ENCODE results near the gene CNFN. TPM values are rescaled to one million over a fixed set of nuclear protein-coding genes. Genes with fewer than 3 reads are reported as not detected.

CNFN gene
- polyA plus RNA-seq, 3 donors from 2014 or later: 3.3 to 7.1 TPM; not detected in 1

- Mint-ChIP-seq H3K27me3 (ENCODE audit: low read depth in 3 of 3) (no peaks in the 10 kb centered on the region), H3K36me3 (peaks cover 0 to 27% (median 16%) of the 10 kb centered on the region in 3 donors), H3K27ac (peak overlapping the region in 1 of 6 donors; percentile 44), H3K4me1 (no peaks in the 10 kb centered on the region), H3K4me3 (no peak overlapping the region), H3K9me3 (no peaks in the 10 kb centered on the region)
- no peak for DNase-seq
Measured at GRCh38 chr19:42362891-42363440, 27.1 kb downstream of the CNFN start.

- Mint-ChIP-seq H3K36me3 (peaks cover 0 to 23% (median 19%) of the 10 kb centered on the region in 3 donors), H3K9me3 (no peaks in the 10 kb centered on the region), H3K4me3 (no peak overlapping the region), H3K27me3 (ENCODE audit: low read depth in 3 of 3) (no peaks in the 10 kb centered on the region), H3K27ac (no peak overlapping the region), H3K4me1 (no peaks in the 10 kb centered on the region)
- DNase-seq: no peak
Measured at GRCh38 chr19:42362342-42362741, 27.8 kb downstream of the CNFN start.

- H3K36me3 Mint-ChIP-seq: peaks cover 0 to 23% (median 19%) of the 10 kb centered on the region in 3 donors
- DNase-seq: no peak
- H3K4me3 Mint-ChIP-seq: no peak overlapping the region
- no peak overlapping the region for H3K27ac Mint-ChIP-seq
- H3K4me1 Mint-ChIP-seq: no peaks in the 10 kb centered on the region
- H3K27me3 Mint-ChIP-seq (ENCODE audit: low read depth in 3 of 3): no peaks in the 10 kb centered on the region
- no peaks in the 10 kb centered on the region for H3K9me3 Mint-ChIP-seq
Measured at GRCh38 chr19:42361545-42361910, 28.6 kb downstream of the CNFN start.

GRCh38 chr19:42360787-42361544 is 29.1 kb downstream of the CNFN start:
- H3K4me1 Mint-ChIP-seq: no peaks in the 10 kb centered on the region
- H3K36me3 Mint-ChIP-seq: peaks cover 0 to 23% (median 19%) of the 10 kb centered on the region in 3 donors
- H3K9me3 Mint-ChIP-seq: no peaks in the 10 kb centered on the region
- DNase-seq: no peak
- no peaks in the 10 kb centered on the region for H3K27me3 Mint-ChIP-seq (ENCODE audit: low read depth in 3 of 3)
- no peak overlapping the region for H3K4me3 Mint-ChIP-seq
- H3K27ac Mint-ChIP-seq: no peak overlapping the region

- Mint-ChIP-seq H3K9me3 (no peaks in the 10 kb centered on the region), H3K4me1 (peaks cover 0 to 1% of the 10 kb centered on the region in 2 donors), H3K27ac (no peak overlapping the region), H3K27me3 (ENCODE audit: low read depth in 3 of 3) (peaks cover 0 to 1% (median 0%) of the 10 kb centered on the region in 3 donors), H3K36me3 (peaks cover 0 to 12% (median 9%) of the 10 kb centered on the region in 3 donors), H3K4me3 (no peak overlapping the region)
- no peak for DNase-seq
Measured at GRCh38 chr19:42357290-42357689, 32.8 kb downstream of the CNFN start.

GRCh38 chr19:42356686-42357085 is 33.4 kb downstream of the CNFN start:
- peaks cover 4 to 15% (median 14%) of the 10 kb centered on the region in 3 donors for H3K36me3 Mint-ChIP-seq
- H3K27me3 Mint-ChIP-seq (ENCODE audit: low read depth in 3 of 3): peaks cover 0 to 1% (median 0%) of the 10 kb centered on the region in 3 donors
- H3K27ac Mint-ChIP-seq: no peak overlapping the region
- peaks cover 0 to 1% of the 10 kb centered on the region in 2 donors for H3K4me1 Mint-ChIP-seq
- H3K4me3 Mint-ChIP-seq: no peak overlapping the region
- H3K9me3 Mint-ChIP-seq: no peaks in the 10 kb centered on the region
- no peak for DNase-seq

- DNase-seq: no peak
- Mint-ChIP-seq H3K27ac (no peak overlapping the region), H3K4me1 (peaks cover 0 to 1% of the 10 kb centered on the region in 2 donors), H3K36me3 (peaks cover 4 to 15% (median 15%) of the 10 kb centered on the region in 3 donors), H3K4me3 (no peak overlapping the region), H3K27me3 (ENCODE audit: low read depth in 3 of 3) (peaks cover 0 to 1% (median 0%) of the 10 kb centered on the region in 3 donors), H3K9me3 (no peaks in the 10 kb centered on the region)
Measured at GRCh38 chr19:42355896-42356295, 34.2 kb downstream of the CNFN start.

GRCh38 chr19:42353341-42354015 is 36.6 kb downstream of the CNFN start:
- DNase-seq: no peak
- peaks cover 4 to 11% (median 10%) of the 10 kb centered on the region in 3 donors for H3K36me3 Mint-ChIP-seq
- H3K9me3 Mint-ChIP-seq: no peaks in the 10 kb centered on the region
- no peak overlapping the region for H3K27ac Mint-ChIP-seq
- peak overlapping the region in 1 of 5 donors; percentile 18 for H3K4me3 Mint-ChIP-seq
- H3K4me1 Mint-ChIP-seq: peaks cover 0 to 1% of the 10 kb centered on the region in 2 donors
- peaks cover 0 to 1% (median 0%) of the 10 kb centered on the region in 3 donors for H3K27me3 Mint-ChIP-seq (ENCODE audit: low read depth in 3 of 3)

GRCh38 chr19:42352301-42353259 is 37.5 kb downstream of the CNFN start:
- no peak overlapping the region for H3K4me3 Mint-ChIP-seq
- H3K27me3 Mint-ChIP-seq (ENCODE audit: low read depth in 3 of 3): peaks cover 0 to 1% (median 0%) of the 10 kb centered on the region in 3 donors
- peaks cover 4 to 11% (median 8%) of the 10 kb centered on the region in 3 donors for H3K36me3 Mint-ChIP-seq
- DNase-seq: no peak
- peaks cover 0 to 1% of the 10 kb centered on the region in 2 donors for H3K4me1 Mint-ChIP-seq
- no peaks in the 10 kb centered on the region for H3K9me3 Mint-ChIP-seq
- no peak overlapping the region for H3K27ac Mint-ChIP-seq

GRCh38 chr19:42351079-42351735 is 38.9 kb downstream of the CNFN start:
- DNase-seq: no peak

GRCh38 chr19:42350417-42350816 is 39.7 kb downstream of the CNFN start:
- peaks cover 0 to 1% of the 10 kb centered on the region in 2 donors for H3K4me1 Mint-ChIP-seq
- DNase-seq: no peak
- H3K27ac Mint-ChIP-seq: no peak overlapping the region
- no peaks in the 10 kb centered on the region for H3K9me3 Mint-ChIP-seq
- no peak overlapping the region for H3K4me3 Mint-ChIP-seq
- peaks cover 0 to 1% (median 0%) of the 10 kb centered on the region in 3 donors for H3K27me3 Mint-ChIP-seq (ENCODE audit: low read depth in 3 of 3)
- H3K36me3 Mint-ChIP-seq: peaks cover 5 to 16% (median 13%) of the 10 kb centered on the region in 3 donors

More at GRCh38 chr19:42351079-42351735, 38.9 kb downstream of the CNFN start:
- H3K9me3 Mint-ChIP-seq: no peaks in the 10 kb centered on the region
- H3K27ac Mint-ChIP-seq: no peak overlapping the region
- H3K36me3 Mint-ChIP-seq: peaks cover 4 to 15% (median 12%) of the 10 kb centered on the region in 3 donors
- no peak overlapping the region for H3K4me3 Mint-ChIP-seq
- peaks cover 0 to 1% of the 10 kb centered on the region in 2 donors for H3K4me1 Mint-ChIP-seq
- peaks cover 0 to 1% (median 0%) of the 10 kb centered on the region in 3 donors for H3K27me3 Mint-ChIP-seq (ENCODE audit: low read depth in 3 of 3)

- Mint-ChIP-seq H3K27ac (peak overlapping the region in 1 of 6 donors; percentile 7), H3K36me3 (peaks cover 9 to 19% (median 17%) of the 10 kb centered on the region in 3 donors), H3K27me3 (ENCODE audit: low read depth in 3 of 3) (peaks cover 0 to 1% (median 0%) of the 10 kb centered on the region in 3 donors), H3K9me3 (no peaks in the 10 kb centered on the region), H3K4me1 (no peaks in the 10 kb centered on the region), H3K4me3 (no peak overlapping the region)
- no peak for DNase-seq
Measured at GRCh38 chr19:42349378-42350107, 40.6 kb downstream of the CNFN start.

Data from immature natural killer cell (primary cell).